Brain microvascular endothelial cell (primary cell): ENCODE results near the gene ATP13A3.
"Not testable (repeated sequence)": the region's sequence is repeated elsewhere in the genome, so short reads cannot be mapped to it uniquely, and the experiment has no call there.

ENCODE experiments used
- DNase-seq: peaks from one replicate; pipeline ENCODE4 v3.0.0-alpha.2; 2020
- H3K27ac ChIP-seq: fragments of 250-450 bp; sonication (Bioruptor Pico); 2 replicates; pipeline ENCODE4 v1.5.1; 2020; ENCODE audit warnings: mild to moderate bottlenecking, moderate library complexity
- H3K27me3 ChIP-seq: fragments of 250-450 bp; sonication (Bioruptor Pico); replicated peaks from 2 replicates; pipeline ENCODE4 v1.5.1; 2020; ENCODE audit warnings: mild to moderate bottlenecking
- H3K36me3 ChIP-seq: fragments of 250-450 bp; sonication (Bioruptor Pico); replicated peaks from 2 replicates; pipeline ENCODE4 v1.5.1; 2020; ENCODE audit warnings: mild to moderate bottlenecking
- H3K4me3 ChIP-seq: 2 replicates; pipeline ENCODE4 v1.5.1; 2011; ENCODE audit warnings: low read depth, mild to moderate bottlenecking, control low read depth, low read length, moderate library complexity
- CTCF ChIP-seq: IDR thresholded peaks from 2 replicates; pipeline ENCODE4 v1.5.1; 2011; ENCODE audit warnings: low read depth, mild to moderate bottlenecking, moderate library complexity, low read length, control low read depth, inconsistent platforms; ENCODE audit errors: missing control alignments
- in situ Hi-C: cut with HindIII; loops from 2 replicates; pipeline ENCODE4 v1.10.0; 2017; ENCODE audit warnings: low sequenced_read_pairs, low pct_ligation_motif_present

Gene ATP13A3

GRCh38 chr3:194494951-194495374 lies 8.2 kb upstream of the ATP13A3 start:
- no peak for TF ChIP-seq CTCF
- no peaks in the 10 kb centered on the region for H3K36me3 ChIP-seq
- DNase-seq = no peak
- H3K4me3 ChIP-seq = no peak overlapping the region
- no peak overlapping the region for H3K27ac ChIP-seq
- H3K27me3 ChIP-seq = no peaks in the 10 kb centered on the region
- in situ Hi-C loops = loop anchor here (25.0 kb wide), 1 partner anchor 92 kb away; no protein-coding TSS in a partner anchor

- in situ Hi-C loops = loop anchor here (25.0 kb wide), 1 partner anchor 93 kb away; no protein-coding TSS in a partner anchor
- peak overlapping the region; percentile 64 for H3K27ac ChIP-seq
- H3K4me3 ChIP-seq, H3K36me3 ChIP-seq, H3K27me3 ChIP-seq: not testable (repeated sequence)
- DNase-seq = peak; percentile 91
Measured at GRCh38 chr3:194493995-194494927, 7.5 kb upstream of the ATP13A3 start.

GRCh38 chr3:194492001-194492400 lies 5.2 kb upstream of the ATP13A3 start:
- no peak overlapping the region for H3K27ac ChIP-seq
- no peak overlapping the region for H3K4me3 ChIP-seq
- in situ Hi-C loops = loop anchor here (25.0 kb wide), 1 partner anchor 95 kb away; no protein-coding TSS in a partner anchor
- H3K27me3 ChIP-seq = no peaks in the 10 kb centered on the region
- no peak for TF ChIP-seq CTCF
- no peaks in the 10 kb centered on the region for H3K36me3 ChIP-seq
- DNase-seq = no peak

- H3K4me3 ChIP-seq = no peak overlapping the region
- peak overlapping the region; percentile 16 for H3K27ac ChIP-seq
- TF ChIP-seq CTCF = no peak
- in situ Hi-C loops = loop anchor here (25.0 kb wide), 1 partner anchor 97 kb away; no protein-coding TSS in a partner anchor
- H3K27me3 ChIP-seq = no peaks in the 10 kb centered on the region
- DNase-seq = no peak
- H3K36me3 ChIP-seq = no peaks in the 10 kb centered on the region
Measured at GRCh38 chr3:194489736-194490612, 3.2 kb upstream of the ATP13A3 start.

GRCh38 chr3:194488055-194488742 lies 1.4 kb upstream of the ATP13A3 start:
- no peaks in the 10 kb centered on the region for H3K27me3 ChIP-seq
- no peak for TF ChIP-seq CTCF
- no peak overlapping the region for H3K4me3 ChIP-seq
- DNase-seq = no peak
- H3K27ac ChIP-seq = no peak overlapping the region
- in situ Hi-C loops = loop anchor here (25.0 kb wide), 1 partner anchor 99 kb away; no protein-coding TSS in a partner anchor
- peaks cover 3% of the 10 kb centered on the region for H3K36me3 ChIP-seq
